RWPE2 (cell line): ENCODE measurements around the gene SSH3.

Experiments
- ATAC-seq: fragments of 200-7000 bp; cut with Tn5 transposase; 3 replicates; pipeline ENCODE4 v1.9.1; 2021; ENCODE audit warnings: low read depth
- DNase-seq: peaks from one replicate; pipeline ENCODE4 v3.0.0-alpha.2; 2020; ENCODE audit warnings: low spot score
- H3K27ac ChIP-seq: fragments of 450-650 bp; 2 replicates; pipeline ENCODE4 v1.5.1; 2017; ENCODE audit warnings: mild to moderate bottlenecking; ENCODE audit not compliant: poor library complexity, severe bottlenecking
- H3K27me3 ChIP-seq: fragments of 250-450 bp; sonication (Bioruptor Pico); 2 replicates; pipeline ENCODE4 v1.5.1; 2021; ENCODE audit warnings: mild to moderate bottlenecking, moderate library complexity; ENCODE audit not compliant: insufficient read depth, poor library complexity, severe bottlenecking
- H3K36me3 ChIP-seq: fragments of 250-450 bp; sonication (Bioruptor Pico); 2 replicates; pipeline ENCODE4 v1.5.1; 2020; ENCODE audit warnings: low read depth, mild to moderate bottlenecking, moderate library complexity
- H3K4me1 ChIP-seq: fragments of 250-450 bp; sonication (Bioruptor Pico); 2 replicates; pipeline ENCODE4 v1.5.1; 2021; ENCODE audit warnings: mild to moderate bottlenecking, moderate library complexity; ENCODE audit not compliant: insufficient read depth, poor library complexity, severe bottlenecking
- H3K4me3 ChIP-seq: fragments of 250-450 bp; sonication (Bioruptor Pico); 2 replicates; pipeline ENCODE4 v1.5.1; 2021; ENCODE audit warnings: mild to moderate bottlenecking, moderate library complexity; ENCODE audit not compliant: severe bottlenecking
- H3K9me3 ChIP-seq: fragments of 250-450 bp; sonication (Bioruptor Pico); 2 replicates; pipeline ENCODE4 v1.5.1; 2021; ENCODE audit warnings: mild to moderate bottlenecking, moderate library complexity; ENCODE audit not compliant: severe bottlenecking
- TF ChIP-seq, protein P1 (sequence below): fragments of 450-650 bp; IDR thresholded peaks from one replicate; pipeline ENCODE4 v1.5.1; 2017; ENCODE audit warnings: mild to moderate bottlenecking, moderate library complexity; ENCODE audit not compliant: poor library complexity, severe bottlenecking

The SSH3 gene

DNA sequence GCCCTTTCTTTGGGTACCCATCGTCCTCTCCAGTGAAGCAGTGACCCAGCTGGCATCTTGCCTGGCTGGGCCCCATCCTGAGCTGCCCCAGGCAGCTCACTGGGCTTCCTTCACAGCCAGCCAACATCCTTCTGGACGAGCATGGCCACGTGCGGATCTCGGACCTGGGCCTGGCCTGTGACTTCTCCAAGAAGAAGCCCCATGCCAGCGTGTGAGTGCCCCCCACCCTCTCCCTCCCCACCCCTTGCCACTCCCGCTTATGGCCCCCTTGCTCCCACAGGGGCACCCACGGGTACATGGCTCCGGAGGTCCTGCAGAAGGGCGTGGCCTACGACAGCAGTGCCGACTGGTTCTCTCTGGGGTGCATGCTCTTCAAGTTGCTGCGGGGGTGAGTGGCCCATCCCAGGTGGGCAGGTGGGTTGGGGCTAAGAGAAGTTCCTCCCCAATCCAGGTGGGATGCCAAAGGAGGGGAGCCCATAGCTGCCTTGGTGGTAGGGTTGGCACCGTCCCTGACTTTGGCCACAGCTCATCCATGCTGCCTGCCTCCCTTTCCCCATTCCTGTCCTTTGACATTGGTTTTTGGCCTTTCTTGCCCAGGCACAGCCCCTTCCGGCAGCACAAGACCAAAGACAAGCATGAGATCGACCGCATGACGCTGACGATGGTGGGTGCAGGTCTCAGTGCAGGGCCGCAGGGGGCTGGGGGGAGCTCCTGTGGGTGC is 21.0 kb upstream of the SSH3 start:
- TF ChIP-seq, protein P1, sequence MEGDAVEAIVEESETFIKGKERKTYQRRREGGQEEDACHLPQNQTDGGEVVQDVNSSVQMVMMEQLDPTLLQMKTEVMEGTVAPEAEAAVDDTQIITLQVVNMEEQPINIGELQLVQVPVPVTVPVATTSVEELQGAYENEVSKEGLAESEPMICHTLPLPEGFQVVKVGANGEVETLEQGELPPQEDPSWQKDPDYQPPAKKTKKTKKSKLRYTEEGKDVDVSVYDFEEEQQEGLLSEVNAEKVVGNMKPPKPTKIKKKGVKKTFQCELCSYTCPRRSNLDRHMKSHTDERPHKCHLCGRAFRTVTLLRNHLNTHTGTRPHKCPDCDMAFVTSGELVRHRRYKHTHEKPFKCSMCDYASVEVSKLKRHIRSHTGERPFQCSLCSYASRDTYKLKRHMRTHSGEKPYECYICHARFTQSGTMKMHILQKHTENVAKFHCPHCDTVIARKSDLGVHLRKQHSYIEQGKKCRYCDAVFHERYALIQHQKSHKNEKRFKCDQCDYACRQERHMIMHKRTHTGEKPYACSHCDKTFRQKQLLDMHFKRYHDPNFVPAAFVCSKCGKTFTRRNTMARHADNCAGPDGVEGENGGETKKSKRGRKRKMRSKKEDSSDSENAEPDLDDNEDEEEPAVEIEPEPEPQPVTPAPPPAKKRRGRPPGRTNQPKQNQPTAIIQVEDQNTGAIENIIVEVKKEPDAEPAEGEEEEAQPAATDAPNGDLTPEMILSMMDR: no peak
- ATAC-seq (no peak), DNase-seq (peak; percentile 46)
- Histone ChIP-seq H3K27me3 (no peaks in the 10 kb centered on the region), H3K36me3 (peaks cover 67% of the 10 kb centered on the region), H3K9me3 (no peaks in the 10 kb centered on the region), H3K4me1 (peaks cover 4% of the 10 kb centered on the region), H3K4me3 (no peak overlapping the region), H3K27ac (no peak overlapping the region)

DNA sequence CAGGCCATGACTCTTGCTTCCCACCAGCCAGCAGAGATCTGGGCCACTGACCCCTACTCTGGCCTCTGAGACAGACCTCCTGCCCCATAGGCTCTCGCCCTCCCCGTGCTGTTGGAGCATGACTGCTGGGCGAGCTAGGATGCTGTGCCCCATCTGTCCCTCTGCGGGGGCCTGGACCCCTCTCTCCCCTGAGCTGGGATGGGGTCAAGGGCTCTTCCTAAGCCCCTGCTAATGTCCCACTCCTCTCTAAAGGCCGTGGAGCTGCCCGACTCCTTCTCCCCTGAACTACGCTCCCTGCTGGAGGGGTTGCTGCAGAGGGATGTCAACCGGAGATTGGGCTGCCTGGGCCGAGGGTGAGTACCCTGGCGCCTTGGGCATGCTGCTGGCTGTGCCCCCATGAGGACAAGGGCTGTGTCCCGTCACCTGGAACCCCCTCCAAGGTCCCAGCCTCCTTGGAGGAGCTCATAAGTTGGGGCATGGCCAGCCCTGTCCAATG is 20.4 kb upstream of the SSH3 start:
- Histone ChIP-seq H3K4me3 (no peak overlapping the region), H3K9me3 (no peaks in the 10 kb centered on the region), H3K27me3 (no peaks in the 10 kb centered on the region), H3K4me1 (no peaks in the 10 kb centered on the region), H3K27ac (no peak overlapping the region), H3K36me3 (peaks cover 67% of the 10 kb centered on the region)
- DNase-seq: no peak
- TF ChIP-seq, protein P1: no peak
- no peak for ATAC-seq

DNA sequence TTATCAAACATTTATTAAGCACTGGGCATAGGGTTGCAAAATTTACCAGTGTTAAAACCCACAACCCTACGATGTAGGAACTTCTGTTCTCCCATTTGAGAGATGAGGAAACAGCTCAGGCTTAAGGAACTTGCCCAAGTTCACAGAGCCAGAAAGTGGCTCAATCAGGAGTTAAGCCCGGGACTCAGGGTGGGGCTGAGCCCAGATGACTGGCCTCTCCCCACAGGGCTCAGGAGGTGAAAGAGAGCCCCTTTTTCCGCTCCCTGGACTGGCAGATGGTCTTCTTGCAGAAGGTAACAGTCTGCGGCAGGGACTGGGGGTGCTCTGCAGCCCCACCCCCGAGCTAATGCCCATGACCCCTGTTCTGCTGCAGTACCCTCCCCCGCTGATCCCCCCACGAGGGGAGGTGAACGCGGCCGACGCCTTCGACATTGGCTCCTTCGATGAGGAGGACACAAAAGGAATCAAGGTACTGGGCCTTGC is 19.8 kb upstream of the SSH3 start:
- TF ChIP-seq, protein P1: no peak
- H3K27me3 ChIP-seq: no peaks in the 10 kb centered on the region
- ATAC-seq (no peak), DNase-seq (no peak)
- H3K27ac ChIP-seq: no peak overlapping the region
- no peaks in the 10 kb centered on the region for H3K4me1 ChIP-seq
- peaks cover 65% of the 10 kb centered on the region for H3K36me3 ChIP-seq
- H3K9me3 ChIP-seq: no peaks in the 10 kb centered on the region
- H3K4me3 ChIP-seq: no peak overlapping the region

DNA sequence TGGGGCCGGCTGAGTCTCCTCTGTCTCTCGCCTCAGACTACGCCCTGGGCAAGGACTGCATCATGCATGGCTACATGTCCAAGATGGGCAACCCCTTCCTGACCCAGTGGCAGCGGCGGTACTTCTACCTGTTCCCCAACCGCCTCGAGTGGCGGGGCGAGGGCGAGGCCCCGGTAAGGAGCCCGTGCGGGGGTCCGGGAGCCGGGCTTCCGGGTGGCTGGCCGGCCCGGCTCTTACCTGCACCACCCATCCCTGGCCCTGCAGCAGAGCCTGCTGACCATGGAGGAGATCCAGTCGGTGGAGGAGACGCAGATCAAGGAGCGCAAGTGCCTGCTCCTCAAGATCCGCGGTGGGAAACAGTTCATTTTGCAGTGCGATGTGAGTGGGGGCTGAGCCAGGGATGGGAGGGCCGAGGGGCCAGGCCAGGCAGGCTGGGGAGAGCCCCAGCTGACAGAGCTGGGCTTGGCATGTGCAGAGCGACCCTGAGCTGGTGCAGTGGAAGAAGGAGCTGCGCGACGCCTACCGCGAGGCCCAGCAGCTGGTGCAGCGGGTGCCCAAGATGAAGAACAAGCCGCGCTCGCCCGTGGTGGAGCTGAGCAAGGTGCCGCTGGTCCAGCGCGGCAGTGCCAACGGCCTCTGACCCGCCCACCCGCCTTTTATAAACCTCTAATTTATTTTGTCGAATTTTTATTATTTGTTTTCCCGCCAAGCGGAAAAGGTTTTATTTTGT is 18.4 kb upstream of the SSH3 start:
- Histone ChIP-seq H3K36me3 (peaks cover 50% of the 10 kb centered on the region), H3K4me3 (no peak overlapping the region), H3K9me3 (no peaks in the 10 kb centered on the region), H3K27me3 (no peaks in the 10 kb centered on the region), H3K27ac (no peak overlapping the region), H3K4me1 (no peaks in the 10 kb centered on the region)
- TF ChIP-seq, protein P1: no peak
- DNase-seq (no peak), ATAC-seq (no peak)
